Activated CD4-positive, alpha-beta T cell treated with anti-CD3 and anti-CD28 coated beads, Interleukin-2, amount 10 ng/mL, durations not matched to agents 7 days and 5 days (primary cell): ENCODE data around the gene SORCS2. TPM values are rescaled to one million over a fixed set of nuclear protein-coding genes. Genes with fewer than 3 reads are reported as not detected.

ENCODE experiments used
- CTCF ChIA-PET: fragments of 350-600 bp; sonication (Branson Sonifier 250); formaldehyde crosslinking; loops from one replicate; lab custom pipeline; 2021; ENCODE audit warnings: antibody characterized with exemption; lab: Charles Lee
- POLR2A ChIA-PET: fragments of 350-600 bp; sonication (Branson Sonifier 250); formaldehyde crosslinking; loops from one replicate; lab custom pipeline; 2021; ENCODE audit warnings: antibody characterized with exemption; lab: Charles Lee
- DNase-seq: peaks from one replicate; pipeline ENCODE4 v3.0.0-alpha.2; 2020
- H3K27ac Mint-ChIP-seq: one replicate; pipeline ENCODE4 v1.8.0; 2021; ENCODE audit warnings: mild to moderate bottlenecking, moderate library complexity, mixed read lengths
- H3K27me3 Mint-ChIP-seq: one replicate; pipeline ENCODE4 v1.8.0; 2021; ENCODE audit warnings: mixed read lengths
- H3K36me3 Mint-ChIP-seq: one replicate; pipeline ENCODE4 v1.8.0; 2021; ENCODE audit warnings: low read depth, mixed read lengths
- H3K4me1 Mint-ChIP-seq: one replicate; pipeline ENCODE4 v1.8.0; 2021; ENCODE audit warnings: mixed read lengths
- H3K4me3 Mint-ChIP-seq: one replicate; pipeline ENCODE4 v1.8.0; 2021; ENCODE audit warnings: mild to moderate bottlenecking, moderate library complexity, mixed read lengths
- H3K9me3 Mint-ChIP-seq: one replicate; pipeline ENCODE4 v1.8.0; 2021; ENCODE audit warnings: mixed read lengths
- total RNA-seq, 2 experiments: library from RNA; stranded (reverse); gene quantifications; one replicate each; pipeline ENCODE4 v1.2.3, GENCODE V29; 2021

The SORCS2 gene
- total RNA-seq, 2 experiments from 2014 or later, result not detected

DNA sequence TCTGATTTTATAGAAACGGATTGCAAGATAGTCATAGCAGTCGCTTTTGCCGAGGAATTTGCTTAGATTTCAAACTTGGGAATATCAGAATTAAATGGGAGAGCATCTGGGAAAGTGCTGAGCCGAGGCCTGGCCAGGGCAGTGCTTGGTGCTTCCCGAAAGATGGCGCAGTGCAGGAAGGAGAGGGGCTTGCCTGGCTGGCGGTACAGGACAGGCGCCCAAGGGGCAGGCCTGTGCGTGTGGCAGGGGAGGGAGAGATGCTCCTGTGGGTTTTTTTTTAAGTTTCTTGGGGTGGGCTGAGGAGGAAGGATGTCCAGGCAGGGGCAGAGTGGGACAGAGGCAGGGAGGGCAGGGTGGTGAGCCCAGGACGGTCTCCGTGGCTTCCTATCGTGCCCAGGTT is 506.2 kb downstream of the SORCS2 start:
- Mint-ChIP-seq H3K36me3 (no peaks in the 10 kb centered on the region), H3K27ac (no peak overlapping the region), H3K27me3 (no peaks in the 10 kb centered on the region), H3K4me1 (peaks cover 8% of the 10 kb centered on the region), H3K4me3 (no peak overlapping the region), H3K9me3 (no peaks in the 10 kb centered on the region)
- POLR2A ChIA-PET, result no interaction called here
- DNase-seq, result no peak
- CTCF ChIA-PET, result no interaction called here

DNA sequence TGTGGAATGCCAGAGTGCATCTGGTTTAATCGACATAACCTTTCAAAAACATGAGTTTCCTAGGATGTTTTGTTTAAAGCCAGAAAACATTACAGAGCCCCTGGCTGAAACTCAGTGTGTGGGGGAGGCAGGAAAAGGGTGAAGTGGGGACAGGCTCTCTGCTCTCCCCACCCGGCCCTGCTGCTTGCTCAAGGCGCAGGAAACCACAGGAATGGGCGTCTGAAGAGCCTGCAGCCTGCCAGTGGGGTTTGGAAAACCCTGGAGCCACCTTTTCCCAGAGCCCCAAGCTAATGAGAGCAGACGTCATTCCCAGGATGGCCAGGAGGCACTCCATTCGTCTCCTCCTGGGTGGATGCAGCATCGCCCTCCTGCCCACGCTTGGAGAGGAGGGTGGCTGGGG is 506.7 kb downstream of the SORCS2 start:
- Mint-ChIP-seq H3K4me3 (no peak overlapping the region), H3K36me3 (no peaks in the 10 kb centered on the region), H3K27me3 (no peaks in the 10 kb centered on the region), H3K27ac (no peak overlapping the region), H3K4me1 (peaks cover 8% of the 10 kb centered on the region), H3K9me3 (no peaks in the 10 kb centered on the region)
- DNase-seq, result no peak
- POLR2A ChIA-PET, result no interaction called here
- CTCF ChIA-PET, result no interaction called here

DNA sequence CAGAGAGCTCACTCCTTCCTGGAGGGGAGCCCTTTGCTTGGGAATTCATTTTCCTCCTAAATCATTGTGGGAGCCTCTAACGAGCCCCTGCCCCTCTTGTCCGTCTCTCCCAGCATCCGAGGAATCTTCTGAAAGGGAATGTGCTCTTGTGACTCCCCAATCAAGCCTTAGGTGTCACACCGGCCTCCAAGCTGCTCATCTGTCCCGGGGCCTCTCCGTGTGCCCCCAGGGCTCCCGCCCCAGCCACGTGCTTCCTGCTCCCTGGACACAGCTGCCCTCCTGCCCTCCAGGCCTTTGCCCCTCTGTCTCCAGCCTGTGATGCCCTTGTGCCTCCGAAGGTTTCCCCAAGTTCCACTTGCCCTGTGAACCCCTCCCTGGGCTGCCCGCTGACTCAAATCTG is 507.5 kb downstream of the SORCS2 start:
- Mint-ChIP-seq H3K4me1 (peaks cover 8% of the 10 kb centered on the region), H3K27me3 (no peaks in the 10 kb centered on the region), H3K36me3 (no peaks in the 10 kb centered on the region), H3K9me3 (no peaks in the 10 kb centered on the region), H3K4me3 (no peak overlapping the region), H3K27ac (no peak overlapping the region)
- POLR2A ChIA-PET, result no interaction called here
- DNase-seq, result no peak
- CTCF ChIA-PET, result no interaction called here

DNA sequence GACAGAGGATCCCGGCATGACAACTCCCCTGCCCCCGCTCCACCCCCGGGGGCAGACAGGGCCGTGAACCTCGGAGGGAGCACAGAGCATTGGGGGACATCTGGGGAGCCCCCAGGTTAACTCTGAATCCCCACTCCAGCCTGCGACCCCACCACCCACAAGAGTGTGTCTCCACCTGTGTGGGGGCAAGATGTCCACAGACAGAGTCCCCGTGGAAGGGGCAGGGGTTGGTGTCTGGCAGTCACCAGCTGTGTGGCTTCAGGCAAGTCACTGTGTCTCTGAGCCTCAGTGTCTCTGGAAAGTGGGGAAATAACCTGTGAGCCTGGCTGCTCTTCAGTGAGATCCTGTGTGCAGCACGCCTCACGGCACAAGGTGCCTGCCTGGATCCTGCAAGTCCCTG is 508.3 kb downstream of the SORCS2 start:
- H3K36me3 Mint-ChIP-seq, result no peaks in the 10 kb centered on the region
- no peak for DNase-seq
- CTCF ChIA-PET, result no interaction called here
- H3K4me1 Mint-ChIP-seq, result peaks cover 8% of the 10 kb centered on the region
- POLR2A ChIA-PET, result no interaction called here
- no peaks in the 10 kb centered on the region for H3K27me3 Mint-ChIP-seq
- no peak overlapping the region for H3K4me3 Mint-ChIP-seq
- H3K27ac Mint-ChIP-seq, result no peak overlapping the region
- H3K9me3 Mint-ChIP-seq, result no peaks in the 10 kb centered on the region

GRCh38 chr4:7701866-7702649 is 509.7 kb downstream of the SORCS2 start:
- Mint-ChIP-seq H3K27ac (no peak overlapping the region), H3K36me3 (no peaks in the 10 kb centered on the region), H3K4me3 (no peak overlapping the region), H3K9me3 (no peaks in the 10 kb centered on the region), H3K4me1 (peaks cover 8% of the 10 kb centered on the region), H3K27me3 (no peaks in the 10 kb centered on the region)
- DNase-seq, result no peak
- ChIA-PET CTCF (interaction anchor here (1.0 kb wide), 1 partner anchor 11 kb away, joined by 4 read pairs; no protein-coding TSS in a partner anchor), POLR2A (no interaction called here)

DNA sequence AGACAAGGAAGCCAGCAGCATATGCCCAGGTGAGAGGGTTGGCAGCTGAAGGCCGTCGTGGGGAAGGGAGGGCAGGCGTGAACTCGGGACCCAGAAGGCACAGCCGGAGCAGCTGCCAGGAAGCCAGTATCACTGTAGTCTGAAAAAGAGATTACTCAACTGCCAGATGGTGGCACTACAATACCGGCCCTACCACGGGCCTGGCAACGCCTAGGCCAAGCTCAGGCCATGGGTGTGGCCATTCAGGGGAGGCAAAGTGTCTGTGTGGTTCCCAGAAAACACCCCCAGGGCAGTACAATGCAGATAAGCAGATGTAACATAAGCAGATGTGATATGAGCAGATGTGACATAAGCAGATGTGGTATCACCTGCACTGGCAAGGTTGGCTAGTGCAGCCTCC is 511.4 kb downstream of the SORCS2 start:
- no peaks in the 10 kb centered on the region for H3K9me3 Mint-ChIP-seq
- H3K4me1 Mint-ChIP-seq, result peaks cover 8% of the 10 kb centered on the region
- H3K4me3 Mint-ChIP-seq, result no peak overlapping the region
- ChIA-PET POLR2A (no interaction called here), CTCF (no interaction called here)
- H3K36me3 Mint-ChIP-seq, result no peaks in the 10 kb centered on the region
- no peak for DNase-seq
- no peak overlapping the region for H3K27ac Mint-ChIP-seq
- H3K27me3 Mint-ChIP-seq, result no peaks in the 10 kb centered on the region

DNA sequence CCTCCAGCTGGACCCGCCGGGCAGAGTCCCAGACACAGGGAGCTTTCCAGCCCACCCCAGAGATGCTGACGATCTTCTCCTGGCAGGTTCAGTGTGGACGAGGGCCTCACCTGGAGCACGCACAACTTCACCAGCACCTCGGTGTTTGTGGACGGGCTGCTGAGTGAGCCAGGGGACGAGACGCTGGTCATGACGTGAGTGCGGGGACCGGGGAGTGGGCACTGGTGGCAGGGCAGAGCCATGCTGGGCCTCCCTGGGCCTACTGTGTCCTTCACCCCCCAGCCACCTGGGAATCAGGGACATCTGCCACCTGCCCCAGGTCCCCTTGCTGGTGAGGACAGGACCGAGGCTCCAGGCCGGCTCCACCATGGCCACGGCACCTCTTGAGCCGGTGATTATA is 511.8 kb downstream of the SORCS2 start:
- H3K4me3 Mint-ChIP-seq, result no peak overlapping the region
- POLR2A ChIA-PET, result no interaction called here
- H3K27me3 Mint-ChIP-seq, result no peaks in the 10 kb centered on the region
- no peak overlapping the region for H3K27ac Mint-ChIP-seq
- CTCF ChIA-PET, result no interaction called here
- H3K4me1 Mint-ChIP-seq, result peaks cover 8% of the 10 kb centered on the region
- no peaks in the 10 kb centered on the region for H3K36me3 Mint-ChIP-seq
- DNase-seq, result no peak
- H3K9me3 Mint-ChIP-seq, result no peaks in the 10 kb centered on the region

- Mint-ChIP-seq H3K27ac (no peak overlapping the region), H3K4me1 (peaks cover 8% of the 10 kb centered on the region), H3K36me3 (no peaks in the 10 kb centered on the region), H3K9me3 (no peaks in the 10 kb centered on the region), H3K4me3 (no peak overlapping the region), H3K27me3 (no peaks in the 10 kb centered on the region)
- DNase-seq, result no peak
- ChIA-PET CTCF (no interaction called here), POLR2A (no interaction called here)
These were observed 512.3 kb downstream of the SORCS2 start for GRCh38 chr4:7704625-7705024.

DNA sequence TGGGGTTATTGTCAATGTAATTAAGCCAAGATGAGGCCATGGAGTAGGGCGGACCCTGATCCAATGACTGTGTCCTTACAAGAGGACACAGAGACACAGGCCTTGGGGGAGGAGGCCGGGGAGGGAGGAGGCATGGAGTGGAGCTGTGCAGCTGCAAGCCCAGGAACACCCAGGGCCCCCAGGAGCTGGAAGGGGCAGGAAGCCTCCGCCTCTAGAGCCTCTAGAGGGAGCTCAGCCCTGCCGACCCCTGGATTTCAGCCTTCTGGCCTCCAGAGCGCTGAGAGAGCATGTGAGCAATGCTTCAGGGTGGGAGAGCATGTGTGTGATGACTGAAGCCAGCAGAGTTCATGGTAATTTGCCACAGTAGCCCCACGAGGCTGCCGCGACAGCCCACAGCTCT is 512.7 kb downstream of the SORCS2 start:
- CTCF ChIA-PET, result no interaction called here
- no peak for DNase-seq
- no peaks in the 10 kb centered on the region for H3K9me3 Mint-ChIP-seq
- no peak overlapping the region for H3K27ac Mint-ChIP-seq
- H3K4me3 Mint-ChIP-seq, result no peak overlapping the region
- POLR2A ChIA-PET, result no interaction called here
- no peaks in the 10 kb centered on the region for H3K27me3 Mint-ChIP-seq
- peaks cover 8% of the 10 kb centered on the region for H3K4me1 Mint-ChIP-seq
- H3K36me3 Mint-ChIP-seq, result no peaks in the 10 kb centered on the region

DNA sequence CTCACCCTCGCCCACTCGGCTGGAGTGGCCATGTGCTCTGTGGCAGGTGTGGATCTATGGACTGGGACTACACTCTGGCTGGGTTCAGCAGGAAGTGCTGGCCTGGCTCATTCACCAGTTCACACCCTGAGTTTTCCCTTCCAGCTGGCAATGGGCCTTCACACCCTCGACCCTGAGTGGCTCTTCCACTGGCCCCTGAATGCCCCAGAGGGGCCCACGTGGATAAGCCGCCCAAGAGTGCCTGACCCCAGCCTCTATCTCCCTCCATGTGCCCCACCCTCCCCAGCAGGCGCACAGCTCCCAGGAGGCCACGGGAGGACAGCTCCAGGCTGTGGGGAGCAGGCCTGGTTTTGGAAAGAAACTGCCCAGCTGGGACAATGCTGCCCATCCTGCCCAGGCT is 513.3 kb downstream of the SORCS2 start:
- Mint-ChIP-seq H3K9me3 (no peaks in the 10 kb centered on the region), H3K36me3 (no peaks in the 10 kb centered on the region), H3K4me1 (peaks cover 8% of the 10 kb centered on the region), H3K4me3 (no peak overlapping the region), H3K27me3 (no peaks in the 10 kb centered on the region), H3K27ac (no peak overlapping the region)
- no peak for DNase-seq
- POLR2A ChIA-PET, result no interaction called here
- CTCF ChIA-PET, result interaction anchor here (0.5 kb wide), 1 partner anchor 1788 kb away, joined by 3 read pairs; no protein-coding TSS in a partner anchor

GRCh38 chr4:7708238-7708637 is 515.9 kb downstream of the SORCS2 start:
- no peak for DNase-seq
- no peaks in the 10 kb centered on the region for H3K9me3 Mint-ChIP-seq

GRCh38 chr4:7708981-7709380 is 516.6 kb downstream of the SORCS2 start:
- Mint-ChIP-seq H3K27me3 (no peaks in the 10 kb centered on the region), H3K4me3 (no peak overlapping the region), H3K27ac (no peak overlapping the region), H3K4me1 (no peaks in the 10 kb centered on the region), H3K9me3 (no peaks in the 10 kb centered on the region), H3K36me3 (no peaks in the 10 kb centered on the region)
- ChIA-PET POLR2A (no interaction called here), CTCF (interaction anchor here (1.2 kb wide), 1 partner anchor 10 kb away, joined by 3 read pairs; no protein-coding TSS in a partner anchor)
- DNase-seq, result no peak

More at GRCh38 chr4:7708238-7708637, 515.9 kb downstream of the SORCS2 start:
- no peak overlapping the region for H3K27ac Mint-ChIP-seq
- no peaks in the 10 kb centered on the region for H3K36me3 Mint-ChIP-seq
- H3K4me3 Mint-ChIP-seq, result no peak overlapping the region
- ChIA-PET CTCF (no interaction called here), POLR2A (no interaction called here)
- peaks cover under 1% of the 10 kb centered on the region for H3K4me1 Mint-ChIP-seq
- H3K27me3 Mint-ChIP-seq, result no peaks in the 10 kb centered on the region

GRCh38 chr4:7709431-7709830 is 517.1 kb downstream of the SORCS2 start:
- Mint-ChIP-seq H3K9me3 (no peaks in the 10 kb centered on the region), H3K4me3 (no peak overlapping the region), H3K4me1 (no peaks in the 10 kb centered on the region), H3K27ac (no peak overlapping the region), H3K36me3 (no peaks in the 10 kb centered on the region), H3K27me3 (no peaks in the 10 kb centered on the region)
- no peak for DNase-seq
- ChIA-PET POLR2A (no interaction called here), CTCF (interaction anchor here (1.2 kb wide), 1 partner anchor 10 kb away, joined by 3 read pairs; no protein-coding TSS in a partner anchor)

GRCh38 chr4:7710126-7710525 is 517.8 kb downstream of the SORCS2 start:
- Mint-ChIP-seq H3K27me3 (no peaks in the 10 kb centered on the region), H3K27ac (no peak overlapping the region), H3K4me1 (no peaks in the 10 kb centered on the region), H3K4me3 (no peak overlapping the region), H3K36me3 (no peaks in the 10 kb centered on the region), H3K9me3 (no peaks in the 10 kb centered on the region)
- ChIA-PET CTCF (interaction anchor here (1.2 kb wide), 1 partner anchor 9 kb away, joined by 3 read pairs; no protein-coding TSS in a partner anchor), POLR2A (no interaction called here)
- DNase-seq, result no peak
